Measurements from ENCODE around the gene STAT3. TPM values are rescaled to one million over a fixed set of nuclear protein-coding genes. Genes with fewer than 3 reads are reported as not detected.

STAT3 gene
- total and polyA plus RNA-seq, 2 donors (not counting 1 experiment from before 2014, with no cell fraction given): 50.1 to 140 TPM

DNA sequence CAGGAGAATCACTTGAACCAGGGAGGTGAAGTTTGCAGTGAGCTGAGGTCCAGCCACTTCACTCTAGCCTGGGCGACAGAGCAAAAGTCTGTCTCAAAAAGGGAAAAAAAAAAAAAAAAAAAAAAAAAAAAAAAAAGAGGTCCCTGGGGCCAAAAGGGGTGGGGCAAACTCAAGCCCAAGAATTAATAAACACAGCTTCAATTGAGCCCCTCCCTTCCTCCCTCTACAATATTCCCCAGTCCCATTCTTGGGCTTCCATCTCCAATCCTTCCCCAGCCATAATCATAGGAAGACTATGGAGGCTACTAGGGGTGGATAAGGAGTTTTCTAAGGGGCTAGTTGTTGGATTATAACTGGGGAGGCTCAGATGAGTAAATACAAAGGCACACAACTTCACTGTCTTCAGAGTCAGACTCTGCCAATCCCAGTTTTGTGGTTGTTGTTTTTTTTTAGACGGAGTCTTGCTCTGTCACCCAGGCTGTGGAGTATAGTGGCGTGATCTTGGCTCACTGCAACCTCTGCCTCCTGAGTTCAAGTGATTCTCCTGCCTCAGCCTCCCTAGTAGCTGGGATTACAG lies 25.3 kb upstream of the STAT3 start:
- H2AFZ ChIP-seq (ENCODE audit: insufficient read depth, low read depth, low read length, poor library complexity, severe bottlenecking): no peak overlapping the region
- no peak overlapping the region for H3K4me3 Mint-ChIP-seq
- peaks cover 0 to 5% (median 0%) of the 10 kb centered on the region in 4 experiments for H3K27me3 ChIP-seq (replicated peaks in 1 of 4; ENCODE audit: control extremely low read depth in 1 of 4, control insufficient read depth in 3 of 4, insufficient read depth in 4 of 4, low read length in 3 of 4)
- H3K4me3 ChIP-seq (ENCODE audit: control extremely low read depth in 1 of 5, extremely low read depth in 1 of 5, insufficient read depth in 1 of 5, low read depth in 2 of 5, low read length in 4 of 5): no peak overlapping the region
- H3K4me1 ChIP-seq (ENCODE audit: control insufficient read depth in 2 of 2, insufficient read depth in 2 of 2, low read length in 2 of 2): peaks cover 18 to 29% of the 10 kb centered on the region in 2 donors
- no peak overlapping the region for H3K9ac ChIP-seq (ENCODE audit: low read length)
- no peaks in the 10 kb centered on the region for H3K79me2 ChIP-seq (ENCODE audit: control insufficient read depth, insufficient read depth, low read length)
- no peak overlapping the region for H3K27ac Mint-ChIP-seq
- WGBS (ENCODE audit: insufficient coverage): 87% methylated on average over 2 of the region's 3 CpGs
- ATAC-seq (ENCODE audit: low read depth): no peak
- no peaks in the 10 kb centered on the region for H3K9me3 ChIP-seq (ENCODE audit: control extremely low read depth in 1 of 3, control insufficient read depth in 2 of 3, insufficient read depth in 1 of 3, low read length in 2 of 3)
- intact Hi-C loops (cut with micrococcal nuclease): no loop called here
- TF ChIP-seq, protein P1, sequence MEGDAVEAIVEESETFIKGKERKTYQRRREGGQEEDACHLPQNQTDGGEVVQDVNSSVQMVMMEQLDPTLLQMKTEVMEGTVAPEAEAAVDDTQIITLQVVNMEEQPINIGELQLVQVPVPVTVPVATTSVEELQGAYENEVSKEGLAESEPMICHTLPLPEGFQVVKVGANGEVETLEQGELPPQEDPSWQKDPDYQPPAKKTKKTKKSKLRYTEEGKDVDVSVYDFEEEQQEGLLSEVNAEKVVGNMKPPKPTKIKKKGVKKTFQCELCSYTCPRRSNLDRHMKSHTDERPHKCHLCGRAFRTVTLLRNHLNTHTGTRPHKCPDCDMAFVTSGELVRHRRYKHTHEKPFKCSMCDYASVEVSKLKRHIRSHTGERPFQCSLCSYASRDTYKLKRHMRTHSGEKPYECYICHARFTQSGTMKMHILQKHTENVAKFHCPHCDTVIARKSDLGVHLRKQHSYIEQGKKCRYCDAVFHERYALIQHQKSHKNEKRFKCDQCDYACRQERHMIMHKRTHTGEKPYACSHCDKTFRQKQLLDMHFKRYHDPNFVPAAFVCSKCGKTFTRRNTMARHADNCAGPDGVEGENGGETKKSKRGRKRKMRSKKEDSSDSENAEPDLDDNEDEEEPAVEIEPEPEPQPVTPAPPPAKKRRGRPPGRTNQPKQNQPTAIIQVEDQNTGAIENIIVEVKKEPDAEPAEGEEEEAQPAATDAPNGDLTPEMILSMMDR (IDR thresholded peaks at IDR 0.05): no peak
- no peak for TF ChIP-seq EZH2 (IDR thresholded peaks at IDR 0.05; ENCODE audit: borderline replicate concordance, insufficient read depth, low read depth, low read length, poor library complexity, severe bottlenecking)
- H3K9me3 Mint-ChIP-seq (ENCODE audit: insufficient read depth): no peaks in the 10 kb centered on the region
- H3K27ac ChIP-seq (ENCODE audit: low read length in 2 of 2): no peak overlapping the region
- peaks cover 18% of the 10 kb centered on the region for H3K4me1 Mint-ChIP-seq
- H3K4me2 ChIP-seq (replicated peaks; ENCODE audit: low read depth, low read length, poor library complexity, severe bottlenecking): no peak overlapping the region
- H3K36me3 ChIP-seq (replicated peaks in 1 of 2; ENCODE audit: control extremely low read depth in 1 of 2, control insufficient read depth in 1 of 2, extremely low read depth in 1 of 2, insufficient read depth in 2 of 2, low read length in 1 of 2): no peaks in the 10 kb centered on the region
- no peaks in the 10 kb centered on the region for H4K20me1 ChIP-seq (ENCODE audit: control insufficient read depth, insufficient read depth, low read length, poor library complexity, severe bottlenecking)
- DNase-seq: no peak
- peaks cover 5% of the 10 kb centered on the region for H3K27me3 Mint-ChIP-seq
- ChIA-PET CTCF (interaction anchor here (0.6 to 1.8 kb wide), 3 partner anchors 11 to 190 kb away, joined by 3 to 9 read pairs (median 3); no protein-coding TSS in a partner anchor), POLR2A (no interaction called here)

DNA sequence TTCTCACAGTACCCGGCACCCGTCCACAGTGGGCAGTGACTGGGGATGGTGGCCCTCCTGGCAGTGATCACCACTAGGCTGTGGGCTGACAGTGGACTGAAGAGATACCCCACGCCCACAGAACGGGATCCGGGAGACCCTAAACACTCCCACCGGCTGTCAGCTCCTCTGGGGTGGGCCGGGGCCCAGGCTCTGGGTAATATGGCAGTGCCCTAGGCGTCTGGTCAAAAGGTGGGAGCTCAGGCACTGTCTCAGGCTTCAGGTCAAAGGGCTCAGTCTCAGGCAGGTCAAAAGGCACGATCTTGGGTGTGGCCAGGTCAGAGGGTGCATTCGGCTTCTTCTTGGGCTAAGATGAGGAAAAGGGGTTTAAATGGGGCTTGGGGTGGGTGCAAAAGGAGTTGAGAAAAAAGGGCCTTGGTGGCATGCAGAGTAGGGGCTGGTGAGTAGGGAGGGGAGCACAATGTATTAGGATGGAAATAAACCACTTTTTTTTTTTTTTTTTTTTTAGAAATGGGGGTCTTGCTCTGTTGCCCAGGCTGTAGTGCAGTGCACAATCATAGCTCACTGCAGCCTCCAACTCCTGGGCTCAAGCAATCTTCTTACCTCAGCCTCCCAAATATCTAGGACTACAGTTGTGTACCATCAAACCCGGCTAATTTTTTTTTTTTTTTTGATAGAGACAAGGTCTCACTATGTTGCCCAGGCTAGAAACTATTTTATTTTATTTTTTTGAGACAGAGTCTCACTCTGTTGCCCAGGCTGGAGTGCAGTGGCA lies 23.9 kb upstream of the STAT3 start:
- WGBS (ENCODE audit: insufficient coverage): 93% methylated on average over 10 of the region's 11 CpGs
- Histone ChIP-seq H2AFZ (ENCODE audit: insufficient read depth, low read depth, low read length, poor library complexity, severe bottlenecking) (no peak overlapping the region), H3K36me3 (replicated peaks in 1 of 2; ENCODE audit: control extremely low read depth in 1 of 2, control insufficient read depth in 1 of 2, extremely low read depth in 1 of 2, insufficient read depth in 2 of 2, low read length in 1 of 2) (no peaks in the 10 kb centered on the region), H3K9ac (ENCODE audit: low read length) (no peak overlapping the region), H3K4me1 (ENCODE audit: control insufficient read depth in 2 of 2, insufficient read depth in 2 of 2, low read length in 2 of 2) (peaks cover 18 to 33% of the 10 kb centered on the region in 2 donors), H3K27ac (ENCODE audit: low read length in 2 of 2) (no peak overlapping the region), H3K9me3 (ENCODE audit: control extremely low read depth in 1 of 3, control insufficient read depth in 2 of 3, insufficient read depth in 1 of 3, low read length in 2 of 3) (no peaks in the 10 kb centered on the region), H4K20me1 (ENCODE audit: control insufficient read depth, insufficient read depth, low read length, poor library complexity, severe bottlenecking) (no peaks in the 10 kb centered on the region), H3K27me3 (replicated peaks in 1 of 4; ENCODE audit: control extremely low read depth in 1 of 4, control insufficient read depth in 3 of 4, insufficient read depth in 4 of 4, low read length in 3 of 4) (peaks cover 0 to 5% (median 0%) of the 10 kb centered on the region in 4 experiments), H3K79me2 (ENCODE audit: control insufficient read depth, insufficient read depth, low read length) (no peaks in the 10 kb centered on the region), H3K4me3 (ENCODE audit: control extremely low read depth in 1 of 5, extremely low read depth in 1 of 5, insufficient read depth in 1 of 5, low read depth in 2 of 5, low read length in 4 of 5) (no peak overlapping the region), H3K4me2 (replicated peaks; ENCODE audit: low read depth, low read length, poor library complexity, severe bottlenecking) (no peak overlapping the region)
- intact Hi-C loops (cut with micrococcal nuclease): no loop called here
- CTCF ChIA-PET: interaction anchor here (10.7 kb wide), 1 partner anchor 93 kb away, joined by 546 read pairs; no protein-coding TSS in a partner anchor
- Mint-ChIP-seq H3K27me3 (peaks cover 5% of the 10 kb centered on the region), H3K27ac (no peak overlapping the region), H3K4me1 (peaks cover 24% of the 10 kb centered on the region), H3K9me3 (ENCODE audit: insufficient read depth) (no peaks in the 10 kb centered on the region), H3K4me3 (no peak overlapping the region)
- POLR2A ChIA-PET: interaction anchor here (0.6 kb wide), 1 partner anchor 198 kb away, joined by 3 read pairs; no protein-coding TSS in a partner anchor
- DNase-seq (no peak), ATAC-seq (ENCODE audit: low read depth) (no peak)
- no peak for TF ChIP-seq EZH2 (IDR thresholded peaks at IDR 0.05; ENCODE audit: borderline replicate concordance, insufficient read depth, low read depth, low read length, poor library complexity, severe bottlenecking)
- TF ChIP-seq, protein P1 (IDR thresholded peaks at IDR 0.05): no peak

Measured in B cell (primary cell).